ENCODE data around the gene BAAT.

DNA sequence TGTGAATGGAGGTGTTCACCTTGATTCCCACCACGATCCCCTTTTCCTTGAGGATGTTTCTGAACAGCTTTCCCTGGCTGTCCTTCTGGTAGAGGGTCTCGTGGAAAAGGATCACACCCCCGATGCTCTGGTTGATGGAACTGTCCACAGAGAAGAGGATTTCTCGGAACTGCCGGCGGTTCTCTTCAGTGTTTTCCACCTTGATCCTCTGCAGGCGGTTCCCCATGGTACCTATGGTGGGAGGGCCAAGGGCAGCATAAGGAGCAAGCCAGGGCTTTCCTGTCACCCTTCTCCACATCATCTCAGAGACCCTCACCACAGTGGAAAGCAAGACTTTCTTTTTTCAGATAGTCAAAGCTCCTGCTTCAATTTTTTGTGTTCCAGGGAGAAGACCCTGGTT lies 44.9 kb upstream of the BAAT start:
- TF ChIP-seq CTCF (conservative IDR thresholded peaks at IDR 0.05; ENCODE audit: low read depth, low read length) (no peak), RAD21 (IDR thresholded peaks at IDR 0.05; ENCODE audit: low read length) (no peak), MAFK (IDR thresholded peaks at IDR 0.05; ENCODE audit: low read depth, low read length) (no peak), POLR2A (IDR thresholded peaks at IDR 0.05; ENCODE audit: low read depth, low read length) (no peak), MXI1 (IDR thresholded peaks at IDR 0.05; ENCODE audit: borderline replicate concordance, low read depth, low read length) (no peak), BHLHE40 (IDR thresholded peaks at IDR 0.05; ENCODE audit: low read depth, low read length) (no peak), RFX5 (IDR thresholded peaks at IDR 0.05; ENCODE audit: low read depth, low read length) (no peak), RCOR1 (IDR thresholded peaks at IDR 0.05; ENCODE audit: insufficient replicate concordance, low read length) (no peak), CEBPB (IDR thresholded peaks at IDR 0.05; ENCODE audit: low read depth, low read length) (no peak), USF2 (IDR thresholded peaks at IDR 0.05; ENCODE audit: low read depth, low read length) (no peak)
- TF ChIP-seq, protein P1, sequence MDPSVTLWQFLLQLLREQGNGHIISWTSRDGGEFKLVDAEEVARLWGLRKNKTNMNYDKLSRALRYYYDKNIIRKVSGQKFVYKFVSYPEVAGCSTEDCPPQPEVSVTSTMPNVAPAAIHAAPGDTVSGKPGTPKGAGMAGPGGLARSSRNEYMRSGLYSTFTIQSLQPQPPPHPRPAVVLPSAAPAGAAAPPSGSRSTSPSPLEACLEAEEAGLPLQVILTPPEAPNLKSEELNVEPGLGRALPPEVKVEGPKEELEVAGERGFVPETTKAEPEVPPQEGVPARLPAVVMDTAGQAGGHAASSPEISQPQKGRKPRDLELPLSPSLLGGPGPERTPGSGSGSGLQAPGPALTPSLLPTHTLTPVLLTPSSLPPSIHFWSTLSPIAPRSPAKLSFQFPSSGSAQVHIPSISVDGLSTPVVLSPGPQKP (IDR thresholded peaks at IDR 0.05; ENCODE audit: borderline replicate concordance, low read depth, low read length), result no peak

Data from IMR-90 (cell line).